ENCODE results near the gene URM1.

The URM1 gene

DNA sequence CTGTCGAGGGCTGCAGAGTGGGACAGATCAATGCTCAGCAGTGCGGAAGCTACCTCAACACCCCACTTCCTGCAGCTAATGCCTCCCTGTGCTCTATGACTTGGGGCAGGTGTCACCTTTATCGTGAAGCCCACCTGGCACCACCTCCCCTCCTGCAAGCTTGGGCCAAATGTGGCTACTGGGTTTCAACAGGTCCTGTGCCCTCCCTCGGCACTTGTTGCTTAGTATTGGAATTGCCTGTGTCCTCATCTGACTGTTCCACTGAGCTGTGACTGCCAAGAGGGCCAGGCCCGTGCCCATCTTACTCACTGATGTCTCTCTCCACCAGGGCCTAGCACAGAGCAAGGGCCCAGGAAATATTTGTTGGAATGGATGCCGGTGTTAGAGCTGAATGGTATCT, 21.4 kb upstream of the URM1 start:
- no peak for DNase-seq

DNA sequence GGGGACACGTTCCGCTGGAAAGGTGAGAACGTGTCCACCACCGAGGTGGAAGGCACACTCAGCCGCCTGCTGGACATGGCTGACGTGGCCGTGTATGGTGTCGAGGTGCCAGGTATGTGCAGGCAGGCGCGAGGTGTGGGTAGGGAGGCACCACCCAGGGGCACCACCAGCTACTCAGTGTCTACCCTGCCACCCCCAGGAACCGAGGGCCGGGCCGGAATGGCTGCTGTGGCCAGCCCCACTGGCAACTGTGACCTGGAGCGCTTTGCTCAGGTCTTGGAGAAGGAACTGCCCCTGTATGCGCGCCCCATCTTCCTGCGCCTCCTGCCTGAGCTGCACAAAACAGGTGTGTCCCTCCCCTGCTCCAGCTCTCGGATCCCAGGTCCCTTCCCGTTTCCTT, 15.7 kb upstream of the URM1 start:
- DNase-seq: no peak

GRCh38 chr9:128358090-128358489, 13.1 kb upstream of the URM1 start:
- DNase-seq: no peak

DNA sequence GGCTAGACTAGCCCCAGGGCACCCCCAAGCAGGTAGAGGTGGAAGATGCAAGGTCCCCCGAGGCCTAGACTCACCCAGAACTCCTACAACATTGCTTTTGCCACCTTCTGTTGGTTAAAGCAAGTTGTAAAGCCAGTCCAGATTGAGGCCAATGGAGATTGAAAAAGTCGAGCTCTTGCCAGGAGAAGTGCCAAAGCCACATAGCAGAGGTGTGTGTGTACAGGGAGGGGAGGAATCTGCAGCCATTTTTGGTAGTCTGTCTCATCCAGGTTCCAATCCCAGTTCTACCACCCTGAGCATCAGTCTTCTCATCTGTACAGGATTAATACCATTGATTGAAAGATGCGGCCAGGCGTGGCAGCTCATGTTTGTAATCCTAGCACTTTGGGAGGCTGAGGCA, 12.3 kb upstream of the URM1 start:
- no peak for DNase-seq

GRCh38 chr9:128360826-128361225, 10.3 kb upstream of the URM1 start:
- no peak for DNase-seq

DNA sequence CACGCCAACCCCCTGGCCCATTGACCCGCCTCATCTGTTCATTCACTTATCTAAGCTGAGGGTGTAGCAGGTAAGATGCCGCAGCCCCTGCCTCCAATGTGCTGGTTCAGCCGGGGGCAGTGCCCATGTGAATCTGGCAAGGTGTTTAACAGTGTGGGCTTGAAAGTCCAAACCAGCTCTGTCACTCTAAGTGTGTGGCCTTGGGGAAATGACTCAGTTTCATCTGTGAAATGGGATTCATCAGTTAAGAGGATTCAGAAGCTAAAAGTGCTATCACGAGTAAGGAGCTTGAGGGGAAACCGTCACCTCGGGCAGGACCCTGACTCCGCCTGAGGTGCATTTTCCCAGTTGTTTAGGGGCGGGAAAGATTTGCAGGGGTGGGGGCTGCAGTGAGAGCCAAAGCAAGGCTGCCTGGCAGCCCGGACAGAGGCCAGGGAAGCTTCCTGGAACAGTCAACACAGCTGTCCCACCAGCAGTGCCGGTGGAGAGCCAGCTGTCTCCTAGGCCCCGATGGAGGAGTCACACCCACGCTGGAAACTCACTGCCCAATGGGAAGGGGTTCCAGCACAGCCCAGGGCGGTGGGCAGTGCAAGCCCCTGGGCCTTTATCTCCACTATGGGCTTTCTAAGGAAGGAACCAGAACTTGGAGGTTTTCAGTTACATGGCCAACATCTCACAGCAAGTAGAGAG, 9.7 kb upstream of the URM1 start:
- no peak for DNase-seq

GRCh38 chr9:128361986-128362646, 9.1 kb upstream of the URM1 start:
- peak; percentile 71 for DNase-seq

GRCh38 chr9:128362774-128363173, 8.4 kb upstream of the URM1 start:
- DNase-seq: no peak

- DNase-seq: no peak
These were observed 5.6 kb upstream of the URM1 start for GRCh38 chr9:128365525-128365924.

DNA sequence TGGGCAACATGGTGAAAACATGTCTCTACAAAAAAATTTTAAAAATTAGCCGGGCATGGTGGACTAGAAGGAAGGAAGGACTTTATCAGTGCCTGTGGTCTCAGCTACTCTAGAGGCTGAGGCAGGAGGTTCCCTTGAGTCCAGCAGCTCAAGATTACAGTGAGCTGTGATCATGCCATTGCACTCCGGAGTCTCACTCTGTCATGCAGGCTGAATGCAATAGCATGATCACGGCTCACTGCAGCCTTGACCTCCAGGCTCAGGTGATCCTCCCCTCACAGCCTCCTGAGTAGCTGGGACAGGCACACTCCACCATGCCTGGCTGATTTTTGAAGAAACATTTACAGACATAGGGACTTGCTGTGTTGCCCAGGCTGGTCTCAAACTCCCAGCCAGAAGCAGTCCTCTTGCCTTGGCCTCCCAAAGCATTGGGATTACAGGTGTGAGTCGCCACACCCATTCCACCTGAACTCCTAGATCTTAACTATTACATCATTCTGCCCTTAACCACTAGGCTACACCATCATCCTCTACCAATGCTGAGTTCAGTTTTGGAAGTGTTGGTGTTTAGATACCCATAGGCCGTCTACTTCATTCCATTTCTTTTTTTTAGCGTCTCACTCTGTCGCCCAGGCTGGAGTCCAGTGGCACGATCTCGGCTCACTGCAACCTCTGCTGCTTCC, 2.0 kb upstream of the URM1 start:
- no peak for DNase-seq

GRCh38 chr9:128370367-128370751, 815 bp upstream of the URM1 start:
- no peak for DNase-seq

DNA sequence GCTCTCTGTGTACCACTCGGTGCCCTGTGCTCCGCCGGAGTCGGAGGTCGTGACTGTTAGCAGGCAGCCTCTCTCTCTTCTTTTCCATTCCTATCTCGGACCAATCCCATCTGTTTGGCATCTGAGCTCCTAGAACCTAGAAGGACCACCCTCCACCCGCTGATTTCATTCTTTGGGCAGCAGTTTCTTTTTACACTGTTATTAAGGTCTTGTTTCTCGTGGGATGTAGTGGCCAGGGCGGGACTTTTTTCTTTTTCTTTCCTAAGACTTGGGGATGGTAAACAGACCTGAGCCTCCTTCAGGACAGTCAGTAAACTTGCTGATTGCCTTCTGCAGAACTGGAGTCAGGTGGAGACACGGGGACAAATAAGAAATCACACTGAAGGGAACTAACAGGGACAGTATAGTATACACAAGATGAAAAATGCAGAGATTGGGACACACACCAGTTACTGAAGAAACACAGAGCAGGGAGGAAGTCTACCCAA, 500 bp downstream of the URM1 start:
- no peak for DNase-seq

- DNase-seq: no peak
These were observed 1.0 kb downstream of the URM1 start for GRCh38 chr9:128372188-128372641.

DNA sequence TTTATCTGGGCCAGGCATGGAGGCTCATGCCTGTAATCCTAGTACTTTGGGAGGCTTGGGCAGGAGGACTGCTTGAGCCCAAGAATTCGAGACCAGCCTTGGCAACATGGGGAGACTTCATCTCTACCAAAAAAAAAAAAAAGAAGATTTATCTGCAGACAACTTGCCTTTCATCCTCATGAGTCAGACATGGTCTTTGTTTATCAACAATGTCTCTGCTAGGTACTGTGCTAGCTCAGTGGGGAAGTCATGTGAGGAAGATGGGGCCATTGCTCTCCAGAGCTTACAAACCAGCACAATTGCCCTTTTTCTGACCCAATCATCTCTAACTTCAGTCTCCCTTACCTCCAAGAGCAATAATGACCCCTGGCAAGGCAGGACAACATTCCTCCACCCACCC, 1.6 kb downstream of the URM1 start:
- DNase-seq: no peak

GRCh38 chr9:128374221-128374675, 3.1 kb downstream of the URM1 start:
- no peak for DNase-seq

GRCh38 chr9:128375865-128376264, 4.7 kb downstream of the URM1 start:
- DNase-seq: no peak

GRCh38 chr9:128382261-128382660, 11.1 kb downstream of the URM1 start:
- no peak for DNase-seq

- no peak for DNase-seq
These were observed 12.0 kb downstream of the URM1 start for GRCh38 chr9:128383007-128383753.

DNA sequence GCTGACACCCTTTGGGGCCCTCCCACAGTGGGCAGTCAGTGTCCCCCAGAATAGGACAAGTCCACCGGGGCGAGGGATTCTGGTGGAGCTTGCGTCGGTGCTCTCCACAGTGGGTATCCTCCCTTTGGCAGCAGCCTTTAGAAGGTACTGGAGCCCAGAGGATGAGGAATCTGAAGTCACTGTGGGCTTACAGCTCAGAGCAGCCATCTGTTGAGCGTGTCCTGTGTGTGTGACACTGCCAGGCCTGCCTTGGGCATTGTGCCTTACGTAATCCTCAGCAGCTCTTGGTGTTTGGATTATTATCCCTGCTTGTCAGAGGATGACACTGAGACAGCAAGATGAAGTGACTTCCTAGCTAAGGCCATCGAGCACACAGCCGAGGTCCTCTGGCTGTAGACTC, 12.6 kb downstream of the URM1 start:
- DNase-seq: no peak

DNA sequence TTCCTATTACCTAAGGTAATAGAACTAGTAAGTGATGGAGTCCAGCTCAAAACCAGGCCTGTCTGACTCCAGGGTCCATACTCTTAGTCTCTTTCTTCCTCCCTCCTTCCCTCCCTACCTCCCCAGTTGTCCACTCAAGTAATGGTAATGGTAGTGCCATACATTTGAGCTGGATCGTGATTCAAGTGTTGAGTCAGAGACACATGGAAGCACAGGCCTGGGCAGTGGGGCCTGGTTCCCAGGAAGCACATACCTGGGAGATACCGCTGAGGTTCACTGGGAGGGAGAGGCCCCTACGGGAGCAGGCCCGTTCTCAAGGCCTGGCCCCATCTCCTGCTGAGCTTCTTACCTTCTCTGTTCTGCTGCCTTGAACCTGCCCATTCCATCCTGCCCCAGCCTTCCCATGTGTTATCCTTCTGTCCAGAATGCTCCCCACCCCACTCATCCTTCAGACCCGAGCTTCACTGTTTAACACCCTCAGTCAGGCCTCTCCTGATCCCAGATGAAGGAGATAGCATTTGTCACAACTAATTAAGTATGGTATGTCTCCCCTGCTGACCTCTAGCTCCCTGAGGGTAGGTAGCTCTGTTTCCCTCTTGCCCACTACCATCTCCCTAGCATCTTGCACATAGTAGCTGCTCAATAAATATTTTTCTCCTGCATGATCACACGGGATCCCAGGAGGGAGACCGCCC, 13.8 kb downstream of the URM1 start:
- no peak for DNase-seq

DNA sequence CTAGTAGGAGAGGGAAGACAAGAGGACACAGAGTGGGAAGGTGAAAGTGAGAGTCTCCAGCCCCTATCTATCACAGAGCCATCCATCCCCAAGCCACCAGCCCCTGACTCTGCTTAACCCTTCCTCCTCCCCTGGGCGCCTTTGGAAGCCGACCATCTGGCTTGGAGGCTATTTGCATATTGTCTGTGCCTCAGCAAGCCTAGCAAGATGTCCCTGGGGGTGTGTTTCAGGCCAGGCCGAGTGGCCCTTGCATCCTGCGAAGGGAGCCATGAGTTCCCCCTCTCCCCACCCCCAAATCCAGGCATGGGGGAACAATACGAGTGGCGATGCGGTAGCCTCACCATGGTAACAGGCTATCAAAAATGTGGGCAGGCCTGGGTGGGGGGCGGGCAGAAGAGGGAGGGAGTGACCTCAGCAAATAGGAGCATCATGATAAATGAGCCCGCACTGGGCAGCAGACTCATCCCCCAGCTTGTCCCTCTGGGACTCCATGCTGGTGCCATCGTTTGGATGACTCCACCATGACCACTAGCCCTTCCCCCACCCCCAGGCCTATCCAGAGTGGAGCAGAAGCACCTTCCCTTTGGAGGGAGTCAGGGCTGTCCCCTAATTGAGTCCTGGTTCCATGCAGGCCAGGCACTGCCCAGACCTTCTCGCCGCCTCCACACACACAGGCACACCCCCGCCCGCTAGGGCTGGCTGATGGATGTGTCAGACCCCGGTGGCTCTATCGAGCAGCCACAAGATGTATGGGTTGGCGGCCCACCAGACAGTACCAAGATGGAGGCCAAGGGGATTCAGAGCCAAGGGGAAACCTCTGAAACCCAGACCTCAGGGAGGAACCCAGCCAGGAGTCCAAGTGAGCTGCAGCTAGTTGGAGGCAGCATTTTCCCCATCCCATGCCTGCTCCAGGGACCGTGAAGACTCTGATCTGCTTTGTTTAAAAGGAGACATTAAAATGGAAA, 14.6 kb downstream of the URM1 start:
- DNase-seq: no peak
